ENCODE results near the gene SLC6A3.
A peak's percentile ranks its signal among the peaks of the same experiment; 100 is the strongest.

Gene SLC6A3

DNA sequence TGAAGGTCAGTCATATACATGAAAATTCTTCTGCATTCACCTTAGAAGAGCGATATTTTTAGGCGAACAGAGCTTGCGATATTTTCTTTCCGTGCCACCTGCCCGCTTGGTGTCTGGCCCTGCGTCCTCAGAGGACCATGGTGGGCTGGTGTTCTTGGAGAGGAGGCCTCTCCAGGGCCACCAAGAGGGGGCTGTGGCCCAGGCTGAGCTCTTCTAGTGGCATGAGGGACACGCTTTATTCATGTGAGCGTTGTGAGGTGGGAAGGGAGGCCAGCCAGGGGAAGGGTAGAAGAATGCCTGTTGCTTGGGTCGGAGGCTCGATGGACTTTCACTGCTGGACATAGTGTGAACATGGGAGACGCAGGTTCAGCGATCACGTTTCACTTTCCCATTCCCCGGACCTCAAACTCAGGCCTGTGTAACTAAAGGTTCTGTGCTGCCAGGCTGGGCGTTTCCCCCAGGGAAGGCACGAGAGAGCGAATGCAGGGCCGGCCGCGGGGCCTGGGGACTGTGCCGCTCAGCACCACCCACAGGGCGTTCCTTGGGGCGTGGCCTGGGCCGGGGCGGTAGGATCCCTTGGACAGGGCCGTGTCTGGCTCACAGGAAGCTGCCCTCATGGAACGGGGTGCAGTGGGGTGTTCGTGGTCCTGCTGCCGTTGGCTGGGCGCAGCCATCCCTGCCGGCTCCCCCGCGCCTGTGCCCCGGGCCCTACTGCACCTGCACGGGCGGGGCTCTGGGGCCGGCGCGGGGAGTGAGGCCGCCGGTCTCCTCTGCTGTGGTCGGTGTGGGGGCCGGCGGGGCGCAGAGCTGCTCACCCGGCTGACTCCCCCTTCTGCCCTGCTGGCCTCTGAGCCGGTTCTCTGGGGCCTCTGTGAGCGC, 59.6 kb downstream of the SLC6A3 start:
- no peak for TF ChIP-seq ELF4 (IDR thresholded peaks at IDR 0.05)
- no peak for TF ChIP-seq CTBP1 (IDR thresholded peaks at IDR 0.05; ENCODE audit: borderline replicate concordance)
- TF ChIP-seq SUZ12 (IDR thresholded peaks at IDR 0.05): no peak
- TF ChIP-seq ZNF384 (IDR thresholded peaks at IDR 0.05): no peak
- no peak for TF ChIP-seq LEF1 (IDR thresholded peaks at IDR 0.05; ENCODE audit: borderline replicate concordance)
- no peak for TF ChIP-seq FOXM1 (IDR thresholded peaks at IDR 0.05; ENCODE audit: borderline replicate concordance)
- TF ChIP-seq FOXA1 (IDR thresholded peaks at IDR 0.05): no peak
- no peak for TF ChIP-seq L3MBTL2 (conservative IDR thresholded peaks at IDR 0.05)
- ChIA-PET CTCF (interaction anchor here (0.6 kb wide), 1 partner anchor 234 kb away, joined by 3 read pairs; no protein-coding TSS in a partner anchor), POLR2A (interaction anchor here (0.5 to 1.9 kb wide), 5 partner anchors 14 to 89 kb away, joined by 3 to 7 read pairs (median 3); partner anchors contain the start of gene CLPTM1L)
- peak; percentile 85 for DNase-seq (ENCODE audit: extremely low spot score)

GRCh38 chr5:1384521-1384920, 60.7 kb downstream of the SLC6A3 start:
- no peak for DNase-seq (ENCODE audit: extremely low spot score)
- CTCF ChIA-PET: no interaction called here
- TF ChIP-seq FOXM1 (IDR thresholded peaks at IDR 0.05; ENCODE audit: borderline replicate concordance) (no peak), SP1 (IDR thresholded peaks at IDR 0.05) (no peak), L3MBTL2 (conservative IDR thresholded peaks at IDR 0.05) (no peak), ARNT (IDR thresholded peaks at IDR 0.05) (no peak), CTBP1 (IDR thresholded peaks at IDR 0.05; ENCODE audit: borderline replicate concordance) (no peak), HDGF (IDR thresholded peaks at IDR 0.05; ENCODE audit: borderline replicate concordance) (no peak), PKNOX1 (IDR thresholded peaks at IDR 0.05) (no peak), LEF1 (IDR thresholded peaks at IDR 0.05; ENCODE audit: borderline replicate concordance) (no peak), BHLHE40 (IDR thresholded peaks at IDR 0.05; ENCODE audit: borderline replicate concordance) (no peak), SUZ12 (IDR thresholded peaks at IDR 0.05) (no peak), ELF4 (IDR thresholded peaks at IDR 0.05) (no peak)
- POLR2A ChIA-PET: interaction anchor here (1.9 kb wide), 1 partner anchor 39 kb away, joined by 7 read pairs; the partner anchor contains the start of gene CLPTM1L

DNA sequence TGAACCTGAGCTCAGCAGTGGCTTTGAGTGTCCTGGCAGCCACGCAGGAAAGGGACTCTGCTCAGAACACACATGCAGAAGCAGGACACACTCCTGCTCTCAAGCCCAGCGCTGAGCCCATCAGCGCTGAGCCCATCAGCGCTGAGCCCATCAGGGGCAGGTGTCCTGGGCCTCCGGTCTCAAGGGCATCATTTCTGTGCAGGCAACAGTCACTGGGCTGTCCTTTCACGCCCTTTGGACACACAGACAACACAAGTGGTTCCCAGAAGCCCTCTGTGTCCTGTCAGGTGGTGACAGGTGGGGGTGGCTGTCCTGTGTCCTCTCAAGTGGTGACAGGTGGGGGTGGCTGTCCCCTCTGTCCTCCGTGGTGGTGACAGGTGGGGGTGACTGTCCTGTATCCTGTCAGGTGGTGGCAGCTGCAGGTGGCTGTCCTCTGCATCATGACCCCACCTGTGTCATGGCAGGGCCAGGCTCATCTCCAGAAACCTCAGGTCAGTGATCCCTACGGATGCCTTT, 61.3 kb downstream of the SLC6A3 start:
- no peak for DNase-seq (ENCODE audit: extremely low spot score)
- TF ChIP-seq ELF4 (IDR thresholded peaks at IDR 0.05): no peak
- TF ChIP-seq FOXA1 (IDR thresholded peaks at IDR 0.05): no peak
- ChIA-PET POLR2A (no interaction called here), CTCF (no interaction called here)

DNA sequence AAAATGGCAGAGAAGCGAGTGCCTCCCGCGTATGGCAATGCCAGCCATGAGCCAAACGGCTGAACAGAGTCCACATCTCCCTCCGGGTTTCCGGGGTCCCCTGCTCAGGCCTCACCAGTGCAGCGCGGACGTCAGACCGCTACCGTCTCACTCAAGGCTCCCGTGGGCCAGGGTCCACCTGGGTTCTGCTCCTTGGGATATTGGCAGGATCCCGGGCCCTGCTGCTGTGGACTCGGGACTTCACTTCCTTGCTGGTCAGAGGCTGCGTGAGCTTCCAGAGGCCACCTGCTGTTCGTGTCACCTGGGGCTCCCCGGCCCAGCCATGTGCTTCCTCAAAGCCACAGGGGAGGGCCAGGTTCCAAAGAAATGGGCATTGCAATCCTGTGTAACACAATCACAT, 61.9 kb downstream of the SLC6A3 start:
- POLR2A ChIA-PET: no interaction called here

GRCh38 chr5:1382248-1382700, 63.0 kb downstream of the SLC6A3 start:
- POLR2A ChIA-PET: no interaction called here
- CTCF ChIA-PET: no interaction called here
- TF ChIP-seq ELF4 (IDR thresholded peaks at IDR 0.05): no peak
- no peak for TF ChIP-seq FOXK2 (IDR thresholded peaks at IDR 0.05)
- no peak for TF ChIP-seq CTBP1 (IDR thresholded peaks at IDR 0.05; ENCODE audit: borderline replicate concordance)
- TF ChIP-seq BHLHE40 (IDR thresholded peaks at IDR 0.05; ENCODE audit: borderline replicate concordance): no peak
- no peak for TF ChIP-seq LEF1 (IDR thresholded peaks at IDR 0.05; ENCODE audit: borderline replicate concordance)
- TF ChIP-seq ARNT (IDR thresholded peaks at IDR 0.05): no peak
- TF ChIP-seq SUZ12 (IDR thresholded peaks at IDR 0.05): no peak
- no peak for TF ChIP-seq TARDBP (IDR thresholded peaks at IDR 0.05)
- no peak for TF ChIP-seq L3MBTL2 (conservative IDR thresholded peaks at IDR 0.05)
- TF ChIP-seq FOXM1 (IDR thresholded peaks at IDR 0.05; ENCODE audit: borderline replicate concordance): no peak
- TF ChIP-seq SP1 (IDR thresholded peaks at IDR 0.05): no peak
- TF ChIP-seq NFRKB (IDR thresholded peaks at IDR 0.05): no peak
- TF ChIP-seq PKNOX1 (IDR thresholded peaks at IDR 0.05): no peak
- no peak for DNase-seq (ENCODE audit: extremely low spot score)

More for the DNA sequence above, 61.9 kb downstream of the SLC6A3 start:
- TF ChIP-seq LEF1 (IDR thresholded peaks at IDR 0.05; ENCODE audit: borderline replicate concordance) (no peak), NFRKB (IDR thresholded peaks at IDR 0.05) (no peak), FOXK2 (IDR thresholded peaks at IDR 0.05) (no peak), ZNF384 (IDR thresholded peaks at IDR 0.05) (no peak), PKNOX1 (IDR thresholded peaks at IDR 0.05) (no peak), HDGF (IDR thresholded peaks at IDR 0.05; ENCODE audit: borderline replicate concordance) (no peak), SP1 (IDR thresholded peaks at IDR 0.05) (no peak), CTBP1 (IDR thresholded peaks at IDR 0.05; ENCODE audit: borderline replicate concordance) (no peak), ELF4 (IDR thresholded peaks at IDR 0.05) (no peak)
- CTCF ChIA-PET: no interaction called here
- DNase-seq (ENCODE audit: extremely low spot score): no peak

Data from HEK293T (cell line).